Stomach smooth muscle (tissue), 2 donors: Measurements from ENCODE around the gene BORCS6.

Experiments used
- H3K27ac ChIP-seq: one replicate; pipeline ENCODE4 v1.7.0; 2013; ENCODE audit warnings: mild to moderate bottlenecking, low read length, inconsistent platforms
- H3K27me3 ChIP-seq, 2 donors: one replicate each; pipeline ENCODE4 v1.7.0; 2013; ENCODE audit warnings: low read length in 2 of 2; ENCODE audit not compliant: insufficient read depth in 2 of 2, control insufficient read depth in 1 of 2
- H3K36me3 ChIP-seq, 2 donors: one replicate each; pipeline ENCODE4 v1.7.0; 2013; ENCODE audit warnings: low read length in 2 of 2; ENCODE audit not compliant: control insufficient read depth in 2 of 2, insufficient read depth in 2 of 2
- H3K4me1 ChIP-seq: one replicate; pipeline ENCODE4 v1.7.0; 2013; ENCODE audit warnings: low read length; ENCODE audit not compliant: control insufficient read depth, insufficient read depth
- H3K4me3 ChIP-seq, 2 donors: one replicate each; pipeline ENCODE4 v1.7.0; 2013; ENCODE audit warnings: low read length in 2 of 2
- H3K9ac ChIP-seq, 2 donors: one replicate each; pipeline ENCODE4 v1.7.0; 2013; ENCODE audit warnings: low read length in 2 of 2, mild to moderate bottlenecking in 1 of 2
- H3K9me3 ChIP-seq, 2 donors: one replicate each; pipeline ENCODE4 v1.7.0; 2013; ENCODE audit warnings: low read length in 2 of 2; ENCODE audit not compliant: control insufficient read depth in 2 of 2
- donor health status: healthy.
- donor health status: Pancreatic carcinoma.

Gene BORCS6

DNA sequence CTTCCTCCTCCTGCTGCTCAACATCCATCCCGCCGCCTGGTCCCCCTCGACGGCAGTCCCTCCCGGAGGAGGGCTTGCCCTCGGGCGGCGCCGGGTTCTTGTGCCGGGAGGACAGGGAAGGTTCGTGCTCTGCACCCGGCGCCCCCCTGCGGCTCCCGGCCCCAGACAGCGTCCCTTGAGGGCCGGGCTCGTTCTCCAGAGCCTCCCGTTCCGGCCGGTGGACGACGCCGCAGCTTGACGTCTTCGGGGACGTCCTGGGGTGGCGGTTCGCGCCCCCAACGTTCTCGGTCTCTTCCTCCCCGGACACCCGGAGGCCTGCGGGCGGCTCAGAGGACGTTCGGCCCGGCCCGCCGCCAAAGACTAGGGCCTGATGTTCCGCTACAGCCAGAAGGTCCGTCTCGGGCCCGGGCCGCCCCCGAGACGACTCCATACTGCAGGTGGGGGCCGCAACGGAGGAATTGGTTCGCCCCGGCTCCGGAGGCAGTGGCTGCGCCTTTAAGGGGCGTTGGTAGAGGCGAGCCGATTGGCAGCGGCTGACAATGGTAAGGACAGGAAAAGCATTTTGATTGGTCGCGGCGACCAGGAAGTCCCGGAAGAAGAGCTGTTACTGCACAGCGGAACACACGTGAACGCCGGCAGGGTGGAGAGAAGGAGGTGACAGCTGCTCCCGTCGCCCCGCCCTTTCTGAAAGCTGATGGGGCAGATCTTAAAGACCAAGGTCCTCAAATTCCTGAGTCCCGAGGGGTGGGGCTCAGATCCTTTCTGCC lies at the start of gene BORCS6:
TSS of gene BORCS6 (minus strand) at position 470 of the 767 bp plus-strand sequence. CDS start at position 430, 40 bp downstream.
- H3K27me3 ChIP-seq, result no peaks in the 10 kb centered on the region
- H3K36me3 ChIP-seq, result no peaks in the 10 kb centered on the region
- no peaks in the 10 kb centered on the region for H3K9me3 ChIP-seq
- peak within 1 kb of the TSS; percentile 69 to 78 for H3K9ac ChIP-seq
- H3K4me3 ChIP-seq, result peak within 1 kb of the TSS; percentile 64 to 97
- H3K4me1 ChIP-seq, result peaks cover 56% of the 10 kb centered on the region
- H3K27ac ChIP-seq, result peak within 1 kb of the TSS; percentile 87

DNA sequence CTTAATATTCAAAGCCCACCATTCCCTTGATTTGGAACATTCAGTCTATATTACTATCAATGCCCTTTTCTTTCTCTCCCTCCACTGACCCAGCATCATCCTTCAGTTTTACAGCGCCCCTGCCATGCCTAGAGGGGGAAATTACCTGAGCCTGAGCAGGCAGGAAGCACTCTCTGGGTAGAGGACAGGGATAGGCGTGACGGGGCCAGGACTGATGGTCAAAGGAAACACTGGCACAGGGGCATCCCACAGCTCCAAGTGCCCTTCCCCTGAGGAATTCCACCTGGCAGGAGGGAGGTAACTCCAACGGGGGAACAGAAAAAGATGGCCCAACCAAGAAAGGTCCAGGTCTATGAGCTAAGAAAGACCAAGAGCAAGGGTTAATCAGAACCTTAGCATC lies 47.9 kb upstream of the BORCS6 start:
- Histone ChIP-seq H3K27ac (no peak overlapping the region), H3K27me3 (no peaks in the 10 kb centered on the region), H3K9ac (no peak overlapping the region), H3K9me3 (no peaks in the 10 kb centered on the region), H3K4me1 (no peaks in the 10 kb centered on the region), H3K36me3 (peaks cover 51 to 55% of the 10 kb centered on the region in 2 donors), H3K4me3 (no peak overlapping the region)

DNA sequence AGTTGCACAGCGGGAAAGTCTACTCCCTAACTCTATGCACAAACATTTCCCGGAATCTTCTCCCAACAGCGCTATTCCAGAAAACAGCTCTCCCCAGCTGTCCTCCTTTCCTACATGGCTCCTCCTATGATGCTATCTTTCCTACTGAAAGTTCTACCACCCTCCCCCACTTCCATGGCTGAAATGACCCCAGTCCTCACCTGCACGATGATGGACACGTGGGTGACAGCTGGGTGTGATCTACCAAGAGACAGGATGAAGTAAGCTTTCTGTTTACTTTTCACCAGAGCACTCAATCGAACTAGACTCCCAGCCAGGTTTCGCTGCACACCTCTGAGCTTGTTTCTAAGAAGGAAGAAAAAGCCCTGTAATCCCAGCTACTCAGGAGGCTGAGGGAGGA lies 47.2 kb upstream of the BORCS6 start:
- Histone ChIP-seq H3K27ac (no peak overlapping the region), H3K9me3 (no peaks in the 10 kb centered on the region), H3K4me3 (no peak overlapping the region), H3K27me3 (no peaks in the 10 kb centered on the region), H3K36me3 (peaks cover 56 to 60% of the 10 kb centered on the region in 2 donors), H3K9ac (no peak overlapping the region), H3K4me1 (no peaks in the 10 kb centered on the region)

DNA sequence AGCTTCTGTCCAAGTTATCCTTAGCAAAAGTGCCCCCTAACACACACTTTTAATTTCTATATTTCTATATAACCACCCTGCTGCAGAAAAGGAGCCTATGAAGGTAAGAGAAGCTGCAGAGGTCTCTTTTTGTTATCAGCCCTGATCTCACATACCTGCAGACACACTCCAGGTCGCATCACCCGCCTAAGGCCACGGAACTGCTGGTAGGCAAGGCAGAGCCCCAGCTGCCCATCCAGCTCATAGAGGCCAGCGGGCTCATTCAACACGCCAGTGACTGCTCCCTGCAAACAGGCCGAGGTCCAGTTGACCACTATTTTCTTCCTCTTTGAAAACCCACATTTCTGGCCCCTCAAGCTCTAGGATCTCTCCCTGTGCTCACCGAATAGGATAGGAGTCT lies 45.7 kb upstream of the BORCS6 start:
- Histone ChIP-seq H3K27ac (no peak overlapping the region), H3K36me3 (peaks cover 67 to 75% of the 10 kb centered on the region in 2 donors), H3K9me3 (no peaks in the 10 kb centered on the region), H3K4me3 (no peak overlapping the region), H3K4me1 (no peaks in the 10 kb centered on the region), H3K9ac (no peak overlapping the region), H3K27me3 (no peaks in the 10 kb centered on the region)

DNA sequence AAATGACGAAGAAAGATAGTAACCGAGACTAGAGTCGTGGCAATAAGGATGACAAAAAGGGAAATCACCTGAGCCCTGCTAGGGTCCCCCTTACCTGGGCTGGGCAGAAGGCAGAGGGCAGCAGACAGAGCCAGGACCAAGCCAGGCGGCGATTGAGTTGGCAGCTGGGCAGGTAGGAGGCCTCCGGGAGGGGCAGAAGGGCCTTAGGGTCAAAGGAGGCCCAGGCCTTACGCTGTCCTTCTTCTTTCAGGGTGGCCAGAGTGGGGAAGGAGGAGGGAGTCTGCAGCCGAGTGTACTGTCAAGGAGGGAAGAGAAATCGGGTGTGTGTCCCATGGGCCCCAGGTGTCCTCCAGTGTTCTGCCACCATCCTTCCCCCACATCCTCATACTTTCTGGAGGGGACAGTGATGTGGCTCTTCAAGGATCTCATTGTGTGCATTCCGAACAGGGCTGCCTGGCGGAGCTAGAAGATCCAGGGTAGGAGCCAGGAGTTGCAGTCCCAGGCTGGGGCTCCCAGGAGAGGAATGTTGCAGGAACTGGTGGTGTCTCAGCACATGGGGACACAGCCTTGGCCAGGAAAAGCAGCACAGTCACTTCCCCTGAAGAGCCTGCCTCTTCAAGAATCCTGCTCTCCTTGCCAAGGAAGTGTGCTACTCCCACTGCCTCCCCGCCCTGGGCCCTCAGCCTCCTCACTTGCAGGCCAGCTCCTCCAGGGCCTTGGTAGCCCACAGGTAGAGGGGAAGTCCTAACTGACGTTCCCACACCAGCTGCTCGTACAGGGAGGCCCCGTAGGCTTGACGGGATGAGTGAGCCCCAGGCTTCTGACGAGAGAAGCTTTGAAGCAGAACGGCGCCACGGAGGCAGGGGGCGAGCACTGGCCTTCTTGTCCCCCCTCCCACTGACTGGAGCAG lies 44.6 kb upstream of the BORCS6 start:
- no peak overlapping the region for H3K9ac ChIP-seq
- H3K4me1 ChIP-seq, result no peaks in the 10 kb centered on the region
- H3K4me3 ChIP-seq, result no peak overlapping the region
- no peaks in the 10 kb centered on the region for H3K27me3 ChIP-seq
- H3K36me3 ChIP-seq, result peaks cover 74 to 82% of the 10 kb centered on the region in 2 donors
- H3K9me3 ChIP-seq, result no peaks in the 10 kb centered on the region
- no peak overlapping the region for H3K27ac ChIP-seq

DNA sequence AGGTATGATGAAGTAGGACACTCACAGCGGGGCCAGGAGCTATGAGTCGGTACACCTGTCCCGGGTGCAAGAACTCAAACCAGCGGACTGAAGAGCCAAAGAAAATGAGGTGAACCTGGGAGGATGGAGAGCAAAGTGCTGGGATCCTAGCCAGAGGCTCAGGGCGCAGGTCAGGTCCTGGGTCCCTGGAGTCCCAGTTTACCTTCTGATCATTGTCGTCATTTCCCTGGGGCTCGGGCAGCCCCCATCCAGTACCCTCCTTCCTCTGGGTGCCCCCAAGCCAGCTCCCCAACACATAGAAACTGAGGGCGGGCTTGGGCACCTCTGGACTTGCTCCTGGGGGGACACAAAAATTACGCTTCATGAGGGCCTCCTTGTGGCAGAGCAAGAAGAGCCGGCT lies 41.7 kb upstream of the BORCS6 start:
- H3K36me3 ChIP-seq, result peaks cover 84 to 85% of the 10 kb centered on the region in 2 donors
- no peak overlapping the region for H3K9ac ChIP-seq
- H3K4me3 ChIP-seq, result no peak overlapping the region
- H3K9me3 ChIP-seq, result no peaks in the 10 kb centered on the region
- H3K4me1 ChIP-seq, result peaks cover 4% of the 10 kb centered on the region
- H3K27me3 ChIP-seq, result no peaks in the 10 kb centered on the region
- H3K27ac ChIP-seq, result no peak overlapping the region

DNA sequence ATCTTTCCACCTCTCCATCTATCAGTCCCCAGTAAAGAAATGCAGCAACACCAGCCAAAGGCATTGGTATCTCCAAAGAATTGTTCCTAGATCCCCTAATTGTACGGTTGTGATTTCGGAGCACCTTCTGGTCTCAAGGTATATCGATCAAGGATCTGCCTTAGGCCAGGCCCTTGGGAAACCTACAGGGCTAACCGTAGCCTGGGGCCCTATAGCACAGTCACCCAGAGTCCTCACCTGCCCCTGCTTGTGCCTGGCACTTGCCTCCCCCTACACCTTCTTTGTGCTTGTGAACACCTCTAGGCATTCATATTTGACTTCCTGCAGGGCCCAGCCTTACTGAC lies 37.2 kb upstream of the BORCS6 start:
- Histone ChIP-seq H3K27ac (peak overlapping the region; percentile 66), H3K9ac (peak overlapping the region in 1 of 2 donors; percentile 27), H3K9me3 (no peaks in the 10 kb centered on the region), H3K36me3 (peaks cover 46 to 49% of the 10 kb centered on the region in 2 donors), H3K4me3 (peak overlapping the region in 1 of 2 donors; percentile 47), H3K4me1 (peaks cover 31% of the 10 kb centered on the region), H3K27me3 (no peaks in the 10 kb centered on the region)

DNA sequence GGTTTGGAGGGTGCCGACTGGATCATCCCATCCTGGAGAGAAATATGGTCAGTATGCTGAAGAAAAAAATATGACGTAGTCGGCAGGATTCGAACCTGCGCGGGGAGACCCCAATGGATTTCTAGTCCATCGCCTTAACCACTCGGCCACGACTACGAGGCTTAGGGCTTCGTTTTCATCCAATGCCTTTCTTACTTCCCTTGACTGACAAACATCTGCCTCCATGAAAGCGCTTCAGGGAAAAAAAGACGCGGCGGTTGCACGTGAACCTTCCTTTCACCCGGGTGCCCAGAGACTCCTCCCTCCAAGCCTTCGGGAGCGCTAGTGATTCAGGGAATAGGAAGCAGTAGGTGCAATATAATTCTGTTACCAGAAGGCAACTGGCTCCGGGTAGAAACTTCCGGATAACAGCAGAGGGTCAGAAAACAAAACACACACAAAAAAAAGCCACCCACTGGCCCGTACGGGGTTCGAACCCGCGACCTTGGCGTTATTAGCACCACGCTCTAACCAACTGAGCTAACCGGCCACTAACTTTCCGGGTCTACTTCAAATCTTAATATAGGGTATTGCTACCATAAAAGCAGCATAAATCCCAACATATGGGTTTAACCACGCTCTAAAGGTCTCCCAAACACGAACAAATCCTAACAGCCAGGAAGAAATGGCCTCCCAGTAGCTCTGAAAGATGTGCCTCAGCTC lies 36.7 kb upstream of the BORCS6 start:
- peak overlapping the region in 1 of 2 donors; percentile 47 for H3K4me3 ChIP-seq
- no peaks in the 10 kb centered on the region for H3K9me3 ChIP-seq
- H3K36me3 ChIP-seq, result peaks cover 40 to 43% of the 10 kb centered on the region in 2 donors
- peak overlapping the region; percentile 66 for H3K27ac ChIP-seq
- H3K4me1 ChIP-seq, result peaks cover 34% of the 10 kb centered on the region
- no peaks in the 10 kb centered on the region for H3K27me3 ChIP-seq
- H3K9ac ChIP-seq, result peak overlapping the region; percentile 27 to 29

DNA sequence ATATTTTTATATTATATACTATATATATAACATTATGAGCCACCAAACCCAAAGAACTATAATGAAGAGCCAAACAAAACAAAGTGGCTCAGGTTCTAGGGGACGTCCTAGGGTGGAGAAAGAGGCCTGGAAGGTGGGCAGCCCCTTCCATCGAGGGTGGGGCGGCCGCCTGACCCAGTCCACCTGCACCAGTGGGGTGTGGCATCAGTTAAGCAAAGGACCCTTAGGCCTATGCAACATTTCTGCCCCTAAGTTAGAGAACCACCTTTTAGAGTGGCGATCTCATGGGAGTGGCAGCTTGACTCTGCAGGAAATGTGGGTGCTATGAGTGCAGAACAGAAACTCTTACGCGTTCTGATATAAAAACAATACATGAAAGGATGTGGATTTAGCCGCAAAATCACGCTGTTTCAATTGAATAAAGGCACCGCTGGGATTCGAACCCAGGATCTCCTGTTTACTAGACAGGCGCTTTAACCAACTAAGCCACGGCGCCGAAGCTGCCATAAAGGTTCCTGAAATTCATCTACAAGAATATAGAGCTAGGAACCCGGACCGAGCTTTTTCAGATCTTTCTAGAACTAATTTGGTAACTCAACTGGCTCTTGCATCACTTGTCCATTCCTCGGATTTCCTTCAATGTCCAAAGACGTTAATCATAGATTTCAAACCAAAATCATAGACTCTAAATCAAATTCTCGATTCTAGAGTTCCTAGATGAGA lies 36.0 kb upstream of the BORCS6 start:
- Histone ChIP-seq H3K36me3 (peaks cover 33 to 36% of the 10 kb centered on the region in 2 donors), H3K9me3 (no peaks in the 10 kb centered on the region), H3K9ac (no peak overlapping the region), H3K27me3 (no peaks in the 10 kb centered on the region), H3K4me1 (peaks cover 34% of the 10 kb centered on the region), H3K4me3 (peak overlapping the region in 1 of 2 donors; percentile 47), H3K27ac (peak overlapping the region; percentile 66)
